GM11168 (cell line): Measurements from ENCODE around the gene KCNN1.
"Not testable (repeated sequence)": the region's sequence is repeated elsewhere in the genome, so short reads cannot be mapped to it uniquely, and the experiment has no call there.

ENCODE experiments used
- in situ Hi-C: fragments of 300-500 bp; cut with MboI; formaldehyde crosslinking; loops from one replicate; pipeline ENCODE4 v1.12.0; 2022; ENCODE audit warnings: low sequenced_read_pairs; ENCODE audit not compliant: unreplicated experiment

Gene KCNN1

DNA sequence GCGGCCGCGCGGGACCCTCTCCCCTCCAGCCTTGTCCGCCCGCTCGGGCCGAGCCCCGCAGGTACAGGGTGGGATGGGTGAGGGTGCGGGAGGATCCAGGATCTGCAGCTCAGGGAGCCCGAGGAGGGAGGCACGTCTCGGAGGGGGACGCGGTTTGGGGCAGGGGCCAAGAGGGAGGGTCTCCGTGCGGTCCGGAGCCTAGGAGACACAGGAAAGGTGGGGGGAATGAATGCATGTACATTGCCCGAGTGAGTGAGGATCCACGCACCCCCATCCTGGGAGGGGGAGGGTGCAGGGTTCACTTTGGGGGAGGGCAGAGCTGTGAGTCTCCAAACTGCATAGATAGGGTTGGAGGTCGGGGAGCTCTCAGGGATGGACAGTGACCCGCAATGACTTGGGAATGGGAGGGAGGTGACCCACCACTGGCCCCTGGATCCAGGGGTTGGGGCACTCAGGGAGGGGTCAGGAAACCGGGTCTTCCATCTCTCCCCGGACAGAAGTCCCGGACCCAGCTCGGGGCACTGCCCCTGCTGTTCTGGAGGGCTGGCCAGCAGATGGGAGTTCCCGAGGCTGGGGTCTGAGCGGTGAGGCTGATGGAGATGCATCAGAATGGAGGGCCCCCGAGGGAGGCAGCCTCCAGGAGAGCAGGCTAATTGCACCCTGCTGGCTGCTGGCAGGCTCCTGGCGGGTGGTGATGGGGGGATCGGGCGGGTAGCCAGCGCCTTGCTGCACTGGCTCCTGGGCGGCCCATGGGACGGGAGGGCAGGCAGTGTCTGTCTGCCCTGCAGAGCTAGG is 547 bp downstream of the KCNN1 start:
- in situ Hi-C loops = no loop called here

DNA sequence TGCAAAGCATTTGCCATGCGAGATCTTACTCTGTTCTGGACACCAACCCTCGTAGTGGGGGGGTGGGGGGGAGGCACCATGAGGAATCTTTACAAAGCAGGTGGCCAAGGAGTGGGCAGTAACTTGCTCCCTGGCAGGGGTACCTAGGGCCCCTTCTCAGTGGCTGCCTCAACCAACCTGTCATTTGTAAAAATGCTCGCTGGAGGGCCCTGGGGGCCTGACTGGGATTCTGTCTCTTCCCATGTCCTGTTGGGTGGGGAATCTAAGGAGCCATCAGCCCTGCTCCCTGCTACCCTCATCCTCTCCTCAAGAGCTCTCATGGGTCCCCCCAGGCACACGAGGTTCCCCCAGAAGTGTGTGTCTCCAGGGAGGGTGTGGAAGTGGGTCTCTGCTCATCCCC is 1.5 kb downstream of the KCNN1 start:
- in situ Hi-C loops = no loop called here

DNA sequence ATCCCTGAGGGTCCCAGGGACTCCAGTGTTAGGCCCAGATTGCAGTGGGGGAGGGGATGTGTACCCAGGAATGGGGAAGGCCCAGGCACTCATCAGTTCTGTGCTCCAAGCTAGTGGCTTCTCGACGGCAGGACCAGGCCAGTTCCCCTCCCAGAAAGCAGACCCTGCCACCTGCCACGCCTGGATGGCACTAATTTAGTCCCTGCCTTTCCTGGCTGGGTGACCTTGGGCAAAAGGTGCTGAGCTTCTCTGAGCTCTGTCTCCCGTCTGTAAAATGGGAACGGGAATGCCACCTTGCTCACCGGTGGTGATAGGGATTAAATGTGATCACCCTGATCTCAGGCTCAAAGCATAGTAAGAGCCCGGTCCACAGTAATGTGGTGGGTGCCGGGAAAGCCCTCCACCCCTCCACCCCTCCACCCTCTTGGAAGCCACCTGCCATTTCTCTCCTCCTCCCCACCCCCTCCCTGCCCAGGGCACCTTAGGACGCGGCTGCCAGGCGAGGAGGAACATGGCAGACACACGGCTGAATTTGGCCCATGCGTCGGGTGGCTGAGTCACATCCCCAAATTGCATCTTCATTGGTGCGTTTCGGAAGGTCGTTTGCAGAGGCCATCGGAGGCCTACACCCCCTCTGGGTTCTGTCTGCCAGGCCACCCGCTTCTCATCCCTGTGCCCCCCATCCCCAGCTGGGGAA is 2.3 kb downstream of the KCNN1 start:
- in situ Hi-C loops = no loop called here

DNA sequence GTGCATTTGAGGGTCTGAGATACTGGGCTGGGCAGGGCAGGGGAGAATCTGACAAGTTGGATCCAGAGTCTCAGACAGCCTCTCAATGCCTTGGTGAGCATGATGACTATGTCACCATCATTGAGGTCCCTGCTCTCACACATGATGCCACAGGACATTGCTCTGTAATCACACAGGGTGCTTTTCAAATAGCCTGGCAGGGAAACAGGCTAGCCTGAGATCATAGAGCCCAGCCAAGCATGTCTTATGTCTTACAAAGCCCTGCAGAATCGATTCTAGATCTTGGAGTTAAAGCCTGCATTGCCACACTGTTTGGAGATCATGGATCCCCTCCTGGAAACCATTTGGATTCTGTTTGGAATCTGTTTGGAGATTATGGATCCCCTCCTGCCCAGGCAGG is 5.3 kb downstream of the KCNN1 start:
- in situ Hi-C loops = no loop called here

DNA sequence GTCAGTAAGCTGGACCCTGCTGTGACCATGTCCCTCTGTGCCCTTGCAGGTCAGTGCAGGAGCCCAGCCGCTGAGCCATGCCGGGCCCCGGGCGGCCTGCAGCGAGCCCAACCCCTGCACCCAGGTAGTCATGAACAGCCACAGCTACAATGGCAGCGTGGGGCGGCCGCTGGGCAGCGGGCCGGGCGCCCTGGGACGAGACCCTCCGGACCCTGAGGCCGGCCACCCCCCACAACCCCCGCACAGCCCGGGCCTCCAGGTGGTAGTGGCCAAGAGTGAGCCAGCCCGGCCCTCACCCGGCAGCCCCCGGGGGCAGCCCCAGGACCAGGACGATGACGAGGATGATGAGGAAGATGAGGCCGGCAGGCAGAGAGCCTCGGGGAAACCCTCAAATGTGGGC is 6.9 kb downstream of the KCNN1 start:
- in situ Hi-C loops = no loop called here

DNA sequence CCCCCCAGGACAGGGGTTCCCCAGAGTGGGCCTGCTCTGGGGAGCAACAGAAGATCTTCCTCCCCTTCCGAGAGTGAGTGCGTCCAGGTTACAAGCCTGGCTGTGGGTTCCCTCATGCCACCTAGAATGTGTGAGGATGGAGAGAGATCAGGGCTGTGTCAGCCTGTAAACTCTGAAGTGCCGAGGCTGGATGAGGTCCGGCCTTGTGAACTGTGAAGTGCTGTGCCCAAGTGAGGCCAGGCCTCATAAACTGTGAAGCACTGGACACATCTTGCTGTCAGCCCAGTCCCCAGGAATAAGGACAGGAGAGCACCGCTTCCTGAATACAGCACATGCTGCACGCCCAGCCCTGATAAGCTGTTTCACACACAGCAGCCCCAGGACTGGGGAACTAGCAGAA is 7.6 kb downstream of the KCNN1 start:
- in situ Hi-C loops = no loop called here

DNA sequence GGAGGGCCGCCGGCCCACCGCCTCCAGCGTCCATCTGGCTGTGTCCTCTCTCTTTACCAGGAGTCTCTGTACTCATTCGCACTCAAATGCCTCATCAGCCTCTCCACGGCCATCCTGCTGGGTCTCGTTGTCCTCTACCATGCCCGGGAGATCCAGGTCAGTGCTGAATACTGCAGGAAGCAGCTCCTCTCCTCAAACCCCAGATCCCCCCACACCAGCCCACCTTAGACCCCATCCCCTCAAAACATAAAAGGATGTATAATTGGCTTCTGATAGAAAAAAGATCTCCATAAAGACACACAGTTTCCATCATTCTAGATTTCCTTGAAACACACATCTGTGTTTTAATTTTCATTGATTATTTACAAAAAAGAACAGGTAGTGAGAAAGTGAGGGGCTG is 8.1 kb downstream of the KCNN1 start:
- in situ Hi-C loops = no loop called here

DNA sequence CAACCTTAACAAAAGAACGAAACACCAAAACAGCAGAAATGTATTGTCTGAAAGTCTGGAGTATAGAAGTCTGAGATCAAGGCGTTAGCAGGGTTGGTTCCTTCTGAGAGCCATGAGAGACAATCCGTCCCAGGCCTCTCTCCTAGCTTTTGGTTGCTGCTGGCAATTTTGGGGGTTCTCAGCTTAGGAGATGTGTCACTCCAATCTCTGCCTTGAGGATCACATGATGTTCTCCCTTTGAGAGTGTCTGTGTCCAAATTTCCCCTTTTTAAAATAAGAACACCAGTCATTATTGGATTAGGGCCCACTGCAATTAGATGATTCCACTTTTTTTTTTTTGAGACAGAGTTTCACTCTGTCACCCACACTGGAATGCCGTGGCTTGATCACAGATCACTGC is 10.1 kb downstream of the KCNN1 start:
- in situ Hi-C loops = no loop called here

DNA sequence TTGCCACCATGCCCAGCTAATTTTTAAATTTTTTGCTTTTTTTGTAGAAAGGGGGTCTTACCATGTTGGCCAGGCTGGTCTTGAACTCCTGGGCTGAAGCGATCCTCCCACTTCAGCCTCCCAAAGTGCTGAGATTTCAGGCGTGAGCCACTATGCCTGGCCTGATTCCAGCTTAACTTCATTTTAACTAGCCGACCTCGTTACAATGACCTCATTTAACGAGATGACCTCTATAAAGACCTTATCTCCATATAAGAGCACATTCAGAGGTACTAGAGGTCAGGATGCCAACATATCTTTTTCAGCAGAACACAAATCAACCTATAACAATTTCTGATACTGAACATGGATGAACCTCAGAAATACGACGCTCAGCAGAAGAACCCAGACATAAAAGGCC is 10.6 kb downstream of the KCNN1 start:
- in situ Hi-C loops = no loop called here

DNA sequence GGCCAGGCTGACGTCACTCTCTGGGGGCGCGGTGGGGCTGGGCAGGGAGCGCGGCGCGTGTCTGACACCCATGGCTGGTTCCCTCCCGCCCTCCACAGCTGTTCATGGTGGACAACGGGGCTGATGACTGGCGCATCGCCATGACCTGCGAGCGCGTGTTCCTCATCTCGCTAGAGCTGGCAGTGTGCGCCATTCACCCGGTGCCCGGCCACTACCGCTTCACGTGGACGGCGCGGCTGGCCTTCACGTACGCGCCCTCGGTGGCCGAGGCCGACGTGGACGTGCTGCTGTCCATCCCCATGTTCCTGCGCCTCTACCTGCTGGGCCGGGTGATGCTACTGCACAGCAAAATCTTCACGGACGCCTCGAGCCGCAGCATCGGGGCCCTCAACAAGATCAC is 14.7 kb downstream of the KCNN1 start:
- in situ Hi-C loops = no loop called here

DNA sequence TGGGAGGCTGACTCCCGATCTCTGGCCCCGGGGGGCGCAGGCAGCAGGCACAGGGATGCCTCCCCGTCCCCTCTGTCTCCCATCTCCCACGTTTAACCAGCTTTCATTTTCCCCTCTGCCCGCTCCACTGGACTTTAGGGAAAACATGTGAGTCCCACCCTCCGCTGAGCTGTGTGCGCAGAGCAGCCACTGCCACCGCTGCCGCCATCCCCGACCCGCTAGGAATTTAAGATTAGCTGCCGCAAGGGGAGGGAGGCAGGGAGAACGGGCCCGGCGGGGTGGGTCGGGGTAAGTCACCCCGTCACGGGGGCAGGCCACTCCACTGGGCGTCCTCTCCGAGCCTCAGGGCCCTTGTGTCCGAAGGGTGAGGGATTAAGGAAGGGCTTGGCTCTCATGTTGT is 15.5 kb downstream of the KCNN1 start:
- in situ Hi-C loops = no loop called here

DNA sequence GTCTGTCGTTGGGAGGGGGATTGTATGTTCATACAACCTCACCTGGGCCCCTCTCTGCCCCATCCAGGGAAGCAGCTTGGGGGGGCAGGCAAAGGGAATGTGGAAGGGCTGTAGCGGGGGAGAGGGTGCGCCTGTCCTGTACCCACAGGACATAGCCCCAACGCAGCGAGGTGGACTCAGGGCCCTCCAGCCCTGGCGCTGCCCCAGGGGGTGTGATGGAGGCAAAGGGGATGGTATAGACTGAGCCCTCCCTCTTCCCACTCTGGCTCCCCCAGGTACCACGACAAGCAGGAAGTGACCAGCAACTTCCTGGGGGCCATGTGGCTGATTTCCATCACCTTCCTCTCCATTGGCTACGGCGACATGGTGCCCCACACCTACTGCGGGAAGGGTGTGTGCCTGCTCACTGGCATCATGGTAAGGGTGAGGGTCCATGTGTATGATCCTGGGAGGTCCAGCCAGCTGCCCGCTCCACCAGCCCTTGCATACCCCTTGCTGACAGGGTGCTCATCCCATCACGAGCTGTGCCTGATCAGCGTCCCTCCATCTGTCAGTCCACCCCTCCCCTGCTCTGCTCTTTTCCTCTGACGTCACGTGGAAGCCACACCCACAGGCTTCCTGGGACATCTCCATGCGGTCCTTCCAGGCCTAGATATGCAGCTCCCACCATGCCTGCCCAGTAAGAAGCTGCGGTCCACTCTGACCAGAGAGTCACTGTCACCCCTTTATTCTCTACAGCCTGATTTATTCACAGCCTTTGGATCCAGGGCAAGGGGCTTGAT is 18.3 kb downstream of the KCNN1 start:
- in situ Hi-C loops = no loop called here

DNA sequence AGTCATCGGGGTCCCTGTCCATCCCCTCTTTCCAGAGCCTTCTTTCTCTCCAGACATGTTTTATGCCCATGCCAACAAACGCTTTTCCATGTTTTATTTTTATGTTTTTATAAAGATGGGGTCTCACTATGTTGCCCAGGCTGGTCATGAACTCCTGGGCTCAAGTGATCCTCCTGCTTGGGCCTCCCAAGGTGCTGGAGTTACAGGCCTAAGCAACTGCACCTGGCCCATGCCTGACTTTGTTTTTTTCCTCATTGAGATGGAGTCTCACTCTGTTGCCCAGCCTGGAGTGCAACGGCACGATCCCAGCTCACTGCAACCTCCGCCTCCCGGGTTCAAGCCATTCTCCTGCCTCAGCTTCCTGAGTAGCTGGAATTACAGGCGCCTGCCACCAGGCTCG is 19.7 kb downstream of the KCNN1 start:
- in situ Hi-C loops = not testable (repeated sequence)

DNA sequence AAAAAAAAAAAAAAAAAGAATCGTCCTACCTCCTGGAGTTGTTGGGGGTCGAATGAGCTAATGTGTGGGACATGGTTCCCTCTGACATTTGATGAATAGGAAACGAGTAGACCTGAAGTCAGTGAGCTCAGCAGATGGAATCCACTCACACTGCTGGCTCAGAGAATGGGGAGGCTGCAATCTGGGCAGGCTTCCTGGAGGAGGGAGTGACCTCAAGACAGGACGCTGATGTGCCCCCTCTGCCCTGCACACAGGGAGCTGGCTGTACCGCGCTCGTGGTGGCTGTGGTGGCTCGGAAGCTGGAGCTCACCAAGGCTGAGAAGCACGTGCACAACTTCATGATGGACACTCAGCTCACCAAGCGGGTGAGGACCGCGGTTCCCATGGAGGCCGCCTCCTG is 21.3 kb downstream of the KCNN1 start:
- in situ Hi-C loops = no loop called here

DNA sequence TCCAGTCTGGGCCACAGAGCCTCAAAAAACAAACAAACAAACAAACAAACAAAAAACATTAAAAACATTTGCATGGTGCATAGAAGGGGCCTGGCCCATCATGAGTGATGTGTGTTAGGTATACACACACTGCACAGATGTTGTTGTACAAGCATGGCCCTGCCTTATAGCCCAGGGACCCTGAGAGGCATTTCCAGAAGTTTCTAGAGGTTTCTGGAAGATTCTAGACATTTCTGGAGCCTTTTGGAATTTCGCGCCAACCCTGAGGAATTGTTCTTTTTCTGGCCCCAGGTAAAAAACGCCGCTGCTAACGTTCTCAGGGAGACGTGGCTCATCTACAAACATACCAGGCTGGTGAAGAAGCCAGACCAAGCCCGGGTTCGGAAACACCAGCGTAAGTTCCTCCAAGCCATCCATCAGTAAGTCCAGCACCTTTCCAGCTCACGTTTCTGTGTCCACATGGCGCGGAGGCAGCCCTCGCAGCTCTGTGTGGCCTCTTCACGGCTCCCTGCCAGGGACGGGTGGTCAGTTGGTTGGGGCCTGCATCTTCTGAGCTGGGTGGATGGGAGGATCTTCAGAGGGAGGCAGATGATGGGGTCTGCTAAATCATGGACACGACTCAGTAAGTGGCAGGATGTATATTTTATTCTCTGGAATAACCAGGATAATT is 22.7 kb downstream of the KCNN1 start:
- in situ Hi-C loops = no loop called here

DNA sequence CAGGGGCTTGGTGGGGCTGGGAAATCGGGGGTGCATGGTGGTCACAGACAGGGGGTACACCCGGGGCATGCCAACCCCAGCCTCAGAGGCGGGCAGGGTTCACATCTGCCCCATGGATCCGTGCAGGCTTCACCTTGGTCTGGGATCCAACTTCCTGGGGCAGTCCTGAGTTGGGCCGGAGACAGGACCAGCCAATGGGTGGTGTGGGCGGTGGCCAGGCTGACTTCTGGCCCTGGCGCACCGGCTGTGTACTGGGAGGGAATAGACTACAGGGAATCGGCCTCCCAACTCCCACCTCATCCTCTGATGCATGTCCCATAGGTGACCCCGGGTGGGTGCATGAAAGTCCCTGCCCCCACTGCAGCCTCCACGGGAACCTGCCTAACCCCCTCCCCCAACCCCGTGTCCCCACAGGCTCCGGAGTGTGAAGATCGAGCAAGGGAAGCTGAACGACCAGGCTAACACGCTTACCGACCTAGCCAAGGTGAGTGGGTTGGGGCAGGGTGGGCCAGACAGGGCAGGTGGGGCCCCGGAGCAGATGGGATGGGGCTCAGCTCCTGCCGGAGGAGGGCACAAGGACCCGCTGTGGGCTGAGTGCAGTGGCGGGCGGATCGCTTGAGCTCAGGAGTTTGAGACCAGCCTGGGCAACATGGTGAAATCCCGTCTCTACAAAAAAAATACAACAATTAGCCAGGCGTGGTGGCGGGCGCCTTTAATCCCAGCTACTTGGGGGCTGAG is 26.3 kb downstream of the KCNN1 start:
- in situ Hi-C loops = no loop called here

DNA sequence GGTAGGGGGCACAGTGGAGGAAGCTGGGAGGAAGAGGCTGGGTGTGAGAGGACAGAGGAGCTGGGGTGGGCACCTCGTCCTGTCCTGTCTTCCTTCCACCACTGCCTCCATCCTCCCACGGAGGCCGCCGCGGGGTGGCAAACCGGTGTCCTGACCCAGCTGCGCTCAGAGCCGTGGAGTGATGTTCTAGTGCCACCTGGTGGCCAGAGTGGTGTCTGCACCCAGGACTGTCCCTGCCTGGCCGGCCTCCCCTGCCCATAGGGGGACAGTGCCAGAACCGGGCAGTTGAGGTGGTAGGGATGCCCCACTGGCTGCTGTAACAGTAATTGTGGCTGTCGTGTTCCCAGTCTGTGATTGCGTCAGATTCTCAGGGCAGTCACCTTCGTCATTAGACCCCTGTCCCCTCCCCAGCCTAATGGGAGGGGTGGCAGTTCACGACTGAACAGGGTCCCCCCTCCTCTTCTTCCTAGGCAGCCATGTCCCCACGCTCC is 30.0 kb downstream of the KCNN1 start:
- in situ Hi-C loops = no loop called here

DNA sequence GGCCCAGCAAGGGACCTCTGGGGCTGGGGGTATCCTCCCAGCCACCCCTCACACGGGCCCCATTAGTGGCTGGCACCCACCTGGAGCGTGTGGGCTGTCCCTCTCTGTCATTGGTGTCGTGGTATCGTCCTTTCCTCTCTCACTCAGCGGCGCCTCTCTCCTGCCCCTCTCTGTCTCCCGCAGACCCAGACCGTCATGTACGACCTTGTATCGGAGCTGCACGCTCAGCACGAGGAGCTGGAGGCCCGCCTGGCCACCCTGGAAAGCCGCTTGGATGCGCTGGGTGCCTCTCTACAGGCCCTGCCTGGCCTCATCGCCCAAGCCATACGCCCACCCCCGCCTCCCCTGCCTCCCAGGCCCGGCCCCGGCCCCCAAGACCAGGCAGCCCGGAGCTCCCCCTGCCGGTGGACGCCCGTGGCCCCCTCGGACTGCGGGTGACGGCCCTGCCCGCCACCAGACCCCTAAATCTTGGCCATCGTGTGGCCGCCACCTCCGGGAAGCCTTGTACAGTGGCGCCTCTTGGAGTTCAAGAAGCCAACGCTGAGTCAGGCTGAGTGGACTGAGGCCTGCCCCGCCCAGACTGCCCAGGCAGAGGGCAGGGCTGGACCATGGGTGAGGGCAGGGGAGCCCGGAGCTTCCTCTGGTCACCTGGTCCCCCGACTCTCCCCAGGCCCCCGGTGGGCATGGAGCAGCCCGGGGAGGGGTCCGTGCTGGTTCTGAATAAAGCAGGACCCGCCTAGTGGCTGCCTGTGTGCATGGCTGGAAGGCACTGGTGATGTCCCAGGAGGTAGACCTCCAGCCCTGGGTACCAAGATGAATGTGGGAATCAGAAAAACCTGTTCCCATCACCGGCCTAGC is 31.3 kb downstream of the KCNN1 start:
- in situ Hi-C loops = no loop called here

DNA sequence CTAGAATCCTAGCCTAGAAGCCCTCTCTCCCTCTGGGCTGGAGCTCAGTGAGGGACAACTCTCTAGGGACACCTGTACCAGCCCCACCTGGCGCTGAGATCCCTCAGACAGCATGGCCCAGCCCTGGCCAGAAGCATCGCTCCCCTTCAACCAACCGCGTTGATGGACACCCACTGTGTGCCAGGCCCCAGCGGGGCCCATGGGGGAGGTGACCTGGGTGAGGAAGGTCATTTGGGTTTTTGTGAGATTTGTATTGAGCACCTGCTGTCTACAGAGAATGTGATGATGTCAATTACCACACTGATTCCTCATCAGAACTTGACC is 31.9 kb downstream of the KCNN1 start:
- in situ Hi-C loops = no loop called here
